Esophagus muscularis mucosa (tissue), 4 donors: ENCODE data around the gene SIRT2. TPM values are rescaled to one million over a fixed set of nuclear protein-coding genes. Genes with fewer than 3 reads are reported as not detected.

Experiments
- DNase-seq: peaks from one replicate; pipeline ENCODE4 v3.0.0-alpha.2; 2017; ENCODE audit errors: extremely low spot score
- H3K27ac ChIP-seq, 4 donors: fragments of 200-600 bp; sonication (generic); replicated peaks in 1 of 4; 1 replicate in 3 of 4; 2 replicates in 1 of 4; pipeline ENCODE4 v1.5.1; 2016 to 2019; ENCODE audit warnings: mild to moderate bottlenecking in 1 of 4
- H3K27me3 ChIP-seq, 4 donors: fragments of 200-600 bp; sonication (generic); one replicate each; pipeline versions ENCODE4 v1.5.1 to v1.6.0; 2016 to 2019
- H3K36me3 ChIP-seq, 4 donors: fragments of 200-600 bp; sonication (generic); one replicate each; pipeline ENCODE4 v1.5.1; 2016 to 2019
- H3K4me1 ChIP-seq, 4 donors: fragments of 200-600 bp; sonication (generic); one replicate each; pipeline ENCODE4 v1.5.1; 2016 to 2019
- H3K4me3 ChIP-seq, 4 donors: fragments of 200-600 bp; sonication (generic); 1 replicate in 2 of 4; 2 replicates in 2 of 4; pipeline ENCODE4 v1.5.1; 2016 to 2019; ENCODE audit warnings: mild to moderate bottlenecking in 4 of 4, moderate library complexity in 1 of 4
- H3K9me3 ChIP-seq, 4 donors: fragments of 200-600 bp; sonication (generic); 1 replicate in 3 of 4; 2 replicates in 1 of 4; pipeline ENCODE4 v1.5.1; 2016 to 2019
- CTCF ChIP-seq, 3 experiments: fragments of 200-600 bp in 2 of 3; fragments of 450-650 bp in 1 of 3; sonication (generic) in 2 of 3; IDR thresholded peaks; one replicate each; pipeline ENCODE4 v1.5.1; 2017 to 2019; ENCODE audit warnings: antibody characterized with exemption in 3 of 3, mild to moderate bottlenecking in 2 of 3, moderate library complexity in 1 of 3
- EP300 ChIP-seq: sonication (generic); formaldehyde crosslinking; IDR thresholded peaks from one replicate; pipeline ENCODE4 v1.6.1; 2017; ENCODE audit warnings: antibody characterized with exemption
- POLR2A ChIP-seq: fragments of 450-650 bp; IDR thresholded peaks from one replicate; pipeline ENCODE4 v1.6.1; 2017; ENCODE audit warnings: antibody characterized with exemption, moderate library complexity, mild to moderate bottlenecking, low read depth
- POLR2AphosphoS5 ChIP-seq, 2 donors: sonication (generic); formaldehyde crosslinking; IDR thresholded peaks; one replicate each; pipeline ENCODE4 v1.6.1; 2017; ENCODE audit warnings: antibody characterized with exemption in 2 of 2
- WGBS: methylation state at CpG from one replicate; pipeline ENCODE4 v1.1.5; 2018; 5-methylcytosine and 5-hydroxymethylcytosine counted together
- intact Hi-C: fragments of 100-400 bp; cut with DNase I; formaldehyde crosslinking; loops from one replicate; pipeline ENCODE4 v1.15.1; 2023
- total RNA-seq, 4 donors: library from RNA; depleted of rRNA; stranded (reverse); fragments of >200 nt; gene quantifications; one replicate each; pipeline versions ENCODE4 v1.1.0 to v1.2.1, GENCODE V29; 2016

SIRT2 gene
- total RNA-seq, 4 donors from 2014 or later, result 72.7 to 114 (median 95.0) TPM

- H3K27ac ChIP-seq, result no peak overlapping the region
- H3K9me3 ChIP-seq, result no peaks in the 10 kb centered on the region
- intact Hi-C loops, result loop anchor here (10.0 kb wide), 1 partner anchor 376 kb away; no protein-coding TSS in a partner anchor
- WGBS, result 72% methylated on average over 10 of the region's 14 CpGs
- H3K36me3 ChIP-seq, result peaks cover 10 to 50% (median 33%) of the 10 kb centered on the region in 4 donors
- H3K4me1 ChIP-seq, result no peaks in the 10 kb centered on the region
- no peaks in the 10 kb centered on the region for H3K27me3 ChIP-seq
- no peak overlapping the region for H3K4me3 ChIP-seq
- DNase-seq, result no peak
- no peak for TF ChIP-seq EP300
- no peak for TF ChIP-seq CTCF (IDR thresholded peaks at IDR 0.05)
- no peak for TF ChIP-seq POLR2AphosphoS5 (IDR thresholded peaks at IDR 0.05)
- TF ChIP-seq POLR2A, result no peak
Observed at GRCh38 chr19:38920602-38921419, 21.4 kb upstream of the SIRT2 start.

DNA sequence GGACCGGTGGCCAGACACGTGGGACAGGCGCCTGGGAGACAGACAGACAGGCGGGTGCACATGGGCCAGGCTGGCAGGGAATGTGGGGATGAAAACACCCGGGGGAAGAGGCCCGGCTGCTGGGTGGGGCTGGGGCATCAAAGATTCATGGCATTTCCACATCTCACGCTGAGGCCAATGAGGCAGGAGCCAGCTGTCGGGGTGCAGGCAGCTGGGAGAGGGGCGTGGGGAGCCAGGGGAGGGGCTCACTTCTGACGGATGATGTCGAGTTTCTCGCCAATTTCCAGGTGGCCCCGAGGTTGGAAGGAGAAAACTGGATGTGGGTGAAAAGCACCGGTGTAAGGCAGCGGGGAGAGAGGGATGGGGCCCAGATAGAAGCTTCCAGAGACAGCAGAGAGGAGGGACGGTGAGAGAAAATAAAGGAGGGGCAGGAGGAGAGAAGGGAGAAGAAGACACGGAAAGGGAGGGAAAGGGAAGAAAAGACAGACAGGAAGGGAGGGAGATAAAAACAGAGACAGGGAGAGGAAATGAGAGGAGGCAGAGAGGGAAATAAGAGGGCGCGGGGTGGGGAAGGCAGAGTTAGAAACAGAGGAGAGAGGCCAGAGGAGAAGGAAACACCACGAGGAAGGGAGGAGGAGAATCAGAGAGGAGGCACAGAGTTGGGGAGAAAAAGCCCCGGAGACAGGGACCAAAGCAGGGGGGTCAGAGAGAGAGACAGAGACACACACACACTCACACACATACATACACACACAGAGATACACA is 20.6 kb upstream of the SIRT2 start:
- intact Hi-C loops, result loop anchor here (10.0 kb wide), 1 partner anchor 375 kb away; no protein-coding TSS in a partner anchor
- no peaks in the 10 kb centered on the region for H3K4me1 ChIP-seq
- H3K27ac ChIP-seq, result no peak overlapping the region
- TF ChIP-seq EP300 (no peak), POLR2A (no peak), POLR2AphosphoS5 (IDR thresholded peaks at IDR 0.05) (no peak), CTCF (IDR thresholded peaks at IDR 0.05) (no peak)
- H3K36me3 ChIP-seq, result peaks cover 3 to 50% (median 31%) of the 10 kb centered on the region in 4 donors
- no peak overlapping the region for H3K4me3 ChIP-seq
- H3K9me3 ChIP-seq, result no peaks in the 10 kb centered on the region
- WGBS, result 61% methylated on average over 21 of the region's 21 CpGs
- no peaks in the 10 kb centered on the region for H3K27me3 ChIP-seq
- no peak for DNase-seq

- intact Hi-C loops, result no loop called here
- no peak overlapping the region for H3K27ac ChIP-seq
- no peak for DNase-seq
Observed at GRCh38 chr19:38918526-38918925, 19.1 kb upstream of the SIRT2 start.

DNA sequence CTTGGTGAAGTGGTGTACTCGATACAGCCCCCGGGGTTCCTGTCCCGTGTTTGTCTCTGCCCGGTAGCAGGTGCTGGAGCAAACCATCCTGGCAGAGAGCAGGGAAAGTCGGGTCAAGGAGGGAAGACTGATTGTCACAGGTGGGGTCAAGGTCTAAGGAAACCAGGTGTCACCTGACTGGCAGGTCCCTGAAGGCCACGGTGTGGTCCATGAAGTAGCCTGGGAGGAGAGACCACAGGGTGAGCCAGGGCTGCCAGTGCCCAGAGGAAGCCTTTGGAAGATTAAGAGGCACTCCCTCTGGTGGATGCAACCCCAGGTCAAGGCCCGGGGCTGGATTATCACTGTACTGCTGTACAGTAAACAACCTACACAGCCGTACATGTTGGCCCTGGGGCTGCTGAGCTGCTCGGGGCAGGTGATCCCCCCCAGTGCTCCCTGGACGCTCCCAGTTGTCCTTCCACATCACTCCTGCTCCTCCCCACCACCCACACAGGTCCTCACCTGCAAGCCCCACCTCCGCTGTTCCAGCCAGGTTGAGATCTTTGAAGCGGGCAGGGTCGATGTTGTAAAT is 18.6 kb upstream of the SIRT2 start:
- Histone ChIP-seq H3K4me1 (no peaks in the 10 kb centered on the region), H3K36me3 (peaks cover 0 to 36% (median 21%) of the 10 kb centered on the region in 4 donors), H3K27me3 (no peaks in the 10 kb centered on the region), H3K27ac (no peak overlapping the region), H3K4me3 (no peak overlapping the region), H3K9me3 (no peaks in the 10 kb centered on the region)
- 90% methylated on average over 8 of the region's 13 CpGs for WGBS
- DNase-seq, result no peak
- intact Hi-C loops, result no loop called here
- TF ChIP-seq CTCF (IDR thresholded peaks at IDR 0.05), result no peak
- no peak for TF ChIP-seq POLR2A
- no peak for TF ChIP-seq POLR2AphosphoS5 (IDR thresholded peaks at IDR 0.05)
- TF ChIP-seq EP300, result no peak

More at GRCh38 chr19:38918526-38918925, 19.1 kb upstream of the SIRT2 start:
- Histone ChIP-seq H3K4me1 (no peaks in the 10 kb centered on the region), H3K36me3 (peaks cover 0 to 38% (median 21%) of the 10 kb centered on the region in 4 donors), H3K9me3 (no peaks in the 10 kb centered on the region), H3K4me3 (no peak overlapping the region), H3K27me3 (no peaks in the 10 kb centered on the region)
- TF ChIP-seq CTCF (IDR thresholded peaks at IDR 0.05), result no peak
- TF ChIP-seq POLR2AphosphoS5 (IDR thresholded peaks at IDR 0.05), result no peak
- TF ChIP-seq EP300, result no peak
- no peak for TF ChIP-seq POLR2A
- 98% methylated on average over 6 of the region's 10 CpGs for WGBS
